GM12801 (cell line): ENCODE results near the gene SLC35D1.

Experiments used
- TF ChIP-seq, protein P1 (sequence below): IDR thresholded peaks from one replicate; pipeline ENCODE4 v1.5.1; 2011; ENCODE audit warnings: control low read depth; ENCODE audit not compliant: insufficient read length; ENCODE audit errors: extremely low read depth

SLC35D1 gene

DNA sequence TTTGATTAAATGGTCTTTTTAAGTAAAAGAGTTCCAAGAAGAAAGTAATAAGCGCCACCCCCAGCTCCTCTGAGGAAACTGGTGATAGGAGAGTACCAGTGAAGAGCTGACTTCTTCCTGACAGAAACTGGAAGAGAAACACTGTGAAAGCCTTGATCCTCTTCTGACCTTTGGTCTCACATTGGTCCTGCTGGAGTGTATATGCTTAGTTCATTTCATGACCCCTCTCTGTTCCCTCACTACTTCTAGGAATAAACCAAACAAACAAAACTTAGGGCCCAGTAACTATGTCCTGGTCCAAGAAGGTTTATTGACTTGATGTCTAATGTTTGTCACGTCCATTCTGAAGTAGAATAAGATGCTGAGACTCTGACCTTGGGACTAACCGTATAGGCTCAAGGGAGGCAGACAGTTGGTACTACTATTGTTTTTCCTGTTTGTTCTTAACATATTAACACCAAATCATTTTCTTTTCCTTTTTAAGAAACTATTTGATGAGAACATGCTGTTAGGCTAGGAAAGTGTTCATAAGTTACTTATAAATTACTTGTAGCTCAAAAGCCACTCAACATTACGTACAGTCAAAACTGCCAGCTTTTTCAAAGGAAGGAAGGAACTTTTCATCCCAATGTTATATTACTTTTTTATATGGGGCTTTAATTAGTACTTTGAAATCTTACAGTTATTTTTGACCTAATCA lies 71.2 kb downstream of the SLC35D1 start:
- TF ChIP-seq, protein P1, sequence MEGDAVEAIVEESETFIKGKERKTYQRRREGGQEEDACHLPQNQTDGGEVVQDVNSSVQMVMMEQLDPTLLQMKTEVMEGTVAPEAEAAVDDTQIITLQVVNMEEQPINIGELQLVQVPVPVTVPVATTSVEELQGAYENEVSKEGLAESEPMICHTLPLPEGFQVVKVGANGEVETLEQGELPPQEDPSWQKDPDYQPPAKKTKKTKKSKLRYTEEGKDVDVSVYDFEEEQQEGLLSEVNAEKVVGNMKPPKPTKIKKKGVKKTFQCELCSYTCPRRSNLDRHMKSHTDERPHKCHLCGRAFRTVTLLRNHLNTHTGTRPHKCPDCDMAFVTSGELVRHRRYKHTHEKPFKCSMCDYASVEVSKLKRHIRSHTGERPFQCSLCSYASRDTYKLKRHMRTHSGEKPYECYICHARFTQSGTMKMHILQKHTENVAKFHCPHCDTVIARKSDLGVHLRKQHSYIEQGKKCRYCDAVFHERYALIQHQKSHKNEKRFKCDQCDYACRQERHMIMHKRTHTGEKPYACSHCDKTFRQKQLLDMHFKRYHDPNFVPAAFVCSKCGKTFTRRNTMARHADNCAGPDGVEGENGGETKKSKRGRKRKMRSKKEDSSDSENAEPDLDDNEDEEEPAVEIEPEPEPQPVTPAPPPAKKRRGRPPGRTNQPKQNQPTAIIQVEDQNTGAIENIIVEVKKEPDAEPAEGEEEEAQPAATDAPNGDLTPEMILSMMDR = no peak

DNA sequence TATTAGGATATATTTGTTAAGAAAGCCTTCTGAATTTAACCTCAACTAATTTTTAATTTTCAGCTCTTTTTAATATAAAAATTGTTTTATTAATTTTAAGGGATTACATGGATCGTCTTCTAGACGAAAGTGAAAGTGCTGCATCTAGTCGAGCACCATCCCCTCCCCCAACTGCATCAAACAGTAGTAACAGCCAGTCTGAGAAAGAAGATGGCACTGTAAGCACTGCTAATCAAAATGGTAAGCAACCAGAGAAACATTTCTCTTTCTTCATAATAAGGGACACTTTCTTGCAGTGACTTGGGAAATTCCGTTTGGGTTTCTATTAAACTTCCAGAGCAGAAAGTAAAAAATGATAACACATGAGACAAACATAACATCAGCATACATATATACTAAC lies 72.3 kb downstream of the SLC35D1 start:
- TF ChIP-seq, protein P1 = no peak

- TF ChIP-seq, protein P1 = no peak
Measured at GRCh38 chr1:66980745-66981367, 73.1 kb downstream of the SLC35D1 start.

- TF ChIP-seq, protein P1 = no peak
Measured at GRCh38 chr1:66978201-66978600, 75.7 kb downstream of the SLC35D1 start.

GRCh38 chr1:66968574-66968973 lies 85.4 kb downstream of the SLC35D1 start:
- TF ChIP-seq, protein P1 = no peak

DNA sequence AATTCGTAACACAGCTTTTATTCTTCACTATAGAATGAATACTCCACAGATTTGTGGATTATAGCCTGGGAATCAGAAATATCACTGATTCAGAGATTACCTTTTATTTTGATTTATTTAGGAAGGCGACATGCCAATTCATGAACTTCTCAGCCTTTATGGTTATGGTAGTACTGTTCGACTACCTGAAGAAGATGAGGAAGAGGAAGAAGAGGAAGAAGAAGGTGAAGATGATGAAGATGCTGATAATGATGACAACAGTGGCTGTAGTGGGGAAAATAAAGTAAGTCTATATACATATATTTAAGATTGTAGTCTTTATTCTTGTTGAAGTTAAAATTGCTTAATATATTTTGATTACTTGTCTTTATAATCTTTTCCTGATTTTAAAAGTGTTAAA lies 96.0 kb downstream of the SLC35D1 start:
- TF ChIP-seq, protein P1 = no peak

DNA sequence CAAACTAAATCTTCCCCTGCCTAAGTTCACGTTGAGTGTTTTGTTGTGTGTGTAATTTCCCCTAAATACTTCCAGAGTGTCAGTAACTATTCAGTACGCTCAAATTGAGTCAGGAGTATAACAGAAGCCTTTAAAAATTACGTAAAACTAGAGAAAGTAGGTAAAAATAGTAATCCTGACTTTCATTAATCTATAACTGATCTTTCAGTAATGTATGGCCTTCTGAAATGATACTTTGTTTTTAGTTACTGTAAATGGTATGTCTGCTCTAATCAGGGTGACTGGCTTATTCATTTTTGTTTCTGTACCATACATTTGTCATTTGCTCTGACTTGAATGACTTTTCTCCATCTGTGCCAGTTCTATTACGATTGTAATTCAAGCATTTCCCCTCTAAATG lies 99.7 kb downstream of the SLC35D1 start:
- TF ChIP-seq, protein P1 = no peak
